Retinal pigment epithelial cell (primary cell): ENCODE results near the gene AGAP1.

Experiments
- DNase-seq: peaks from one replicate; pipeline ENCODE4 v3.0.0-alpha.2; 2010; ENCODE audit warnings: low read depth
- H3K4me3 ChIP-seq: 2 replicates; pipeline ENCODE4 v1.5.1; 2011; ENCODE audit warnings: mild to moderate bottlenecking, low read length, control low read depth, moderate library complexity
- TF ChIP-seq, protein P1 (sequence below): conservative IDR thresholded peaks from 2 replicates; pipeline ENCODE4 v1.5.1; 2011; ENCODE audit warnings: low read depth, low read length, control low read depth, inconsistent platforms

AGAP1 gene

DNA sequence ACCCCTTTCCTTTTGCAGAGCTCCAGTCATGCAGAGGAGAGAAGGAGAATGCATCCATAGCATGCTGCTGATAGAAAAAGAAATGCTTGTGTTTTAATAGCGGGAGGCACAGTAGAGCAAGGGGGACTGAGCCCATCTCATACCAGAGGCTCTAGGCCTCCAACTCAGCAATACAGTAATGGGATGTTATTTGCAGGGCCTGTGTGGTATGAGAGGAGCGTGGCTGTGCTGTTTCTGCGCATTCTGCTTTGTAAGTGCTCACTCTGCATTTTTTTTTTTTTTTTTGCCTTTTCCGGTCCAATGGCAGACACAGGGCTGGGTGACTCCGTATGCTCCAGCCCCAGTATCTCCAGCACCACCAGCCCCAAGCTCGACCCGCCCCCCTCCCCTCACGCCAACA is 474.3 kb downstream of the AGAP1 start:
- no peak for DNase-seq
- H3K4me3 ChIP-seq: no peak overlapping the region
- TF ChIP-seq, protein P1, sequence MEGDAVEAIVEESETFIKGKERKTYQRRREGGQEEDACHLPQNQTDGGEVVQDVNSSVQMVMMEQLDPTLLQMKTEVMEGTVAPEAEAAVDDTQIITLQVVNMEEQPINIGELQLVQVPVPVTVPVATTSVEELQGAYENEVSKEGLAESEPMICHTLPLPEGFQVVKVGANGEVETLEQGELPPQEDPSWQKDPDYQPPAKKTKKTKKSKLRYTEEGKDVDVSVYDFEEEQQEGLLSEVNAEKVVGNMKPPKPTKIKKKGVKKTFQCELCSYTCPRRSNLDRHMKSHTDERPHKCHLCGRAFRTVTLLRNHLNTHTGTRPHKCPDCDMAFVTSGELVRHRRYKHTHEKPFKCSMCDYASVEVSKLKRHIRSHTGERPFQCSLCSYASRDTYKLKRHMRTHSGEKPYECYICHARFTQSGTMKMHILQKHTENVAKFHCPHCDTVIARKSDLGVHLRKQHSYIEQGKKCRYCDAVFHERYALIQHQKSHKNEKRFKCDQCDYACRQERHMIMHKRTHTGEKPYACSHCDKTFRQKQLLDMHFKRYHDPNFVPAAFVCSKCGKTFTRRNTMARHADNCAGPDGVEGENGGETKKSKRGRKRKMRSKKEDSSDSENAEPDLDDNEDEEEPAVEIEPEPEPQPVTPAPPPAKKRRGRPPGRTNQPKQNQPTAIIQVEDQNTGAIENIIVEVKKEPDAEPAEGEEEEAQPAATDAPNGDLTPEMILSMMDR: no peak

DNA sequence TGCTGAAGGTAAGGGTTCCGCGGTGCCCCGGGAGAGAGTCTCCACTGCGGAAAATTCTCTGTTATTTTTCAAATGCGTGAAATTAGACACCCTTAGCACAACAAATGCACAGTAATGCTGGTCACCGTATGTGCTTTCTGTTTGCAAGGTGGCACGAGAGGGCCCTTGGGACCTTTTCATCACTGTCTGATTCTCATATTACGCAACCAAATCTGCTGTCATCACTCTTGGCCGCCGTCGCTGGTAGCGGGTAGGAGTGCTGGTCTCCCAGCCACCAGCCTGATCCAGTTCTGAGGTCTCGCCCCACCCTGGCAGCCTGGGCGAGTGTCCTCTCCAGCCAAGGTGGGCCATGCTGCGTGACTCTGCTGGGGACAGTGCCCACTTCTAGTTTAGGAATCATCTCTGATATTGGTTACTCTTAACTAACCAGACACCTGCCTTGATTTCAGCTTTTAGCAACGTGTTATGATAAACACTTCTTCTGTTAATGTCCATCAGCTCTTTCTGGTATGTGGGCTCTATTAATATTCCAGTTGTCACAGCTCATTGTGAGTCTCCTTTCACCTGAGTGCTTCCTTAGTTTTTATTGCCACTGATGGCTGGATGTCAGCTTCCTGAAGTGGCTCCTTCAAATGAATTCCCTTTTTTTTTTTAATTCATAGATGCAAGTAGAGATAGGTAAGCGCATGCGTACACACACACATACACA is 474.9 kb downstream of the AGAP1 start:
- no peak overlapping the region for H3K4me3 ChIP-seq
- TF ChIP-seq, protein P1: no peak
- DNase-seq: no peak

DNA sequence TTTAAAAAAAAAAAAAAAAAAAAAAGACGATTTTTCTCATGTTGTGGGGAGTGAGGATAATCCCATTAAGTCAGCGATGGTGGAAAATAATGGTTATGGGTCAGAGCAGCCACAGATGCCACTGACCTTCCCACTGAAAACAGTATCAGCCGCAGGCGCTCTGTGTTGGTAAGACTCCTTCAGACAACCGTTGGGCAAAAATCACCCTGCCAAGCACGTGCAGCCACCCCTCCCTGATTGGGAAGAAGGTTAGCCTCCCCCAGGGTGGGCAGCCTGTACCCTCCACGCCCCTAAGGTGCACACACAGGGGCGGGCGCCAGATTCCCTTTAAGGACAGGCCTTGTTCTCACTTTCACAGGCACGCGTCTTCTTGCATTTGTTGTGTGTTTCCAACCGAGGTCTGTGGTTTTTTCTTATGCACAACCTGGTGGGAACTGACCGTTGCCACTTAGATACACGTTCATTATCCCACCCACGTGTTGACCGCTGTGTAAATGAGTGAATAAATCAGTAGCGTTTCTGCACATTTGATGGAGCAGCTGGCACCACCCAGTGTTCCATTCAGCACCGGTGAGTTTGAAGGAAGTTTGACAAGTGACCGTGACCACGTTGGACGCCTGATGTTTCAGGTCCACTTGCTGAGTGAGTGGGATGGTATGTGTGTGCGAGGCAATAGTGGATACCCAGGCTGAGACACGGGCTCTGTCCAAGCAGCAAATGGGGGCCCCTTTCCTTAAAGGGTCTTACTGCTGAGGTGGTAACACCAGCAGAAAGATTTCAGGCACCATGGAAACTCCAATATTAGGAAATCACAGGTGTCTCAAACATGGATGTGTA is 476.6 kb downstream of the AGAP1 start:
- H3K4me3 ChIP-seq: no peak overlapping the region
- TF ChIP-seq, protein P1: no peak
- no peak for DNase-seq

DNA sequence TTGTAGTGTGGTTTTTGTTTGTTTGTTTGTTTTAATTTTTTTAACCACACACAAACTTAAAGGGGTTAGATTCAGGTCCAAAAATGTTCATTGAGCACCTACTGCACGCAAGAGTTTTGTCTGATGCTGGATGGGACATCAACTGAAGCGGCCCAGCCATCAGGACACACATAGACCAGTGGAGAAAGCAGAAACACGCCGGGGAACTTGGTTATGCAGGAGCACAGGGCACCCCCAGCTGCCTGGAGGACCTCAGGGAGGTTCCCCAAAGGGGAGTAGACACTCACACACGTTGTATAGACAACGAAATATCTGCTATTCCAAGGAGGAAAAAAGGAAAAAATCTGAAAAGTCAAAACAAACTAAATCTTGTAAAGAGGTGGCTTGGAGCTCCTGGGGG is 482.7 kb downstream of the AGAP1 start:
- TF ChIP-seq, protein P1: no peak
- H3K4me3 ChIP-seq: no peak overlapping the region
- no peak for DNase-seq

DNA sequence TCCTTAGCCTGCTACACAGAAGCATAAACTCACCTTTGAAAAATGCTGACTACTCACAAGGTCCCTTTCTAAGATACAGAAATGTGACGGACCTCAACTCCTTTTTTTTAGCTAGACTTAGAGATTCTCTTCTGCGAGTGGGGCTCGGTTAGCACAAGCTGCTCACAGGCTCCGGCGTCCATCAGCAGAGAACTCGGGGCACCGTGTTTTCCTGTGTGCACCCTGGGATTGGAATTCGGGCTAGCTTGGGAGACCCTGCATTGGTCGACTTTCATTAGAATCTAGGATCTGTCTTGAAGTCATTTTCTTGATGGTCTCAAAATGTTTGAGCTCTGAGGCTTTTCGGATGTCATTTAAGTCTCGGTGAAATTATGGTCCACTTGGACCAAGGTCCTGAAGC is 483.1 kb downstream of the AGAP1 start:
- no peak overlapping the region for H3K4me3 ChIP-seq
- TF ChIP-seq, protein P1: no peak
- no peak for DNase-seq

DNA sequence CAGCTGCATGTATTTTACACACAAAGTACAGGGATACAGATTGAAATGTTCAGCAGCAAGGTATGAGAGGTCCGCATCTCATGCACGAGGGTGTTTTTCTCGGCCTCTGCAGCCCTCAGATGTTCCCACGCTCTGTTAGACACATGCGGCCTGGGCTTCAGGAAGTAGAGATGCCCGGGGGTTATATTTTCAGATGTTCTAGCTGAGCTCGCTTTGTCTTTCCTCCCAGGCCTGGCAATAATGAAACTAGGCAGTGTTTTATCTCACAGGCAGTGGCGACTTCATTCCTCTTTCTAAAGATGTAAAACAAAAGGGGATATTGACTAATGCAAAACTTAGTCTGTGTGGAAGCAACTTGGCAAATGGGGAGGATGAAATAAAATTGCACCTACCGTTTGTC is 483.6 kb downstream of the AGAP1 start:
- no peak for DNase-seq
- no peak overlapping the region for H3K4me3 ChIP-seq

More for the DNA sequence above, 483.6 kb downstream of the AGAP1 start:
- TF ChIP-seq, protein P1: no peak
